ENCODE results near the gene CFAP221. TPM values are rescaled to one million over a fixed set of nuclear protein-coding genes. Genes with fewer than 3 reads are reported as not detected.
A peak's percentile ranks its signal among the peaks of the same experiment; 100 is the strongest.

The CFAP221 gene
- total RNA-seq, 4 donors from 2014 or later = 0.51 to 5.0 (median 3.7) TPM

GRCh38 chr2:119657466-119658145 is 113.4 kb downstream of the CFAP221 start:
- H3K36me3 ChIP-seq = no peaks in the 10 kb centered on the region
- no peaks in the 10 kb centered on the region for H3K27me3 ChIP-seq
- DNase-seq = no peak
- TF ChIP-seq CTCF (IDR thresholded peaks at IDR 0.05) = no peak
- TF ChIP-seq POLR2A (IDR thresholded peaks at IDR 0.05) = no peak
- H3K4me1 ChIP-seq = no peaks in the 10 kb centered on the region
- no peaks in the 10 kb centered on the region for H3K9me3 ChIP-seq
- H3K4me3 ChIP-seq = no peak overlapping the region
- intact Hi-C loops (cut with DNase I; ENCODE audit: low total_unique reads) = no loop called here
- no peak overlapping the region for H3K27ac ChIP-seq

GRCh38 chr2:119659601-119660342 is 115.5 kb downstream of the CFAP221 start:
- H3K36me3 ChIP-seq = no peaks in the 10 kb centered on the region
- TF ChIP-seq POLR2A (IDR thresholded peaks at IDR 0.05) (no peak), CTCF (IDR thresholded peaks at IDR 0.05) (peak; percentile 39 to 54 (median 47))
- DNase-seq = no peak
- H3K4me3 ChIP-seq = no peak overlapping the region
- no peak overlapping the region for H3K27ac ChIP-seq
- no peaks in the 10 kb centered on the region for H3K27me3 ChIP-seq
- intact Hi-C loops (cut with DNase I; ENCODE audit: low total_unique reads) = no loop called here
- no peaks in the 10 kb centered on the region for H3K9me3 ChIP-seq
- no peaks in the 10 kb centered on the region for H3K4me1 ChIP-seq

GRCh38 chr2:119660343-119660658 is 116.1 kb downstream of the CFAP221 start:
- Histone ChIP-seq H3K4me1 (no peaks in the 10 kb centered on the region), H3K27ac (no peak overlapping the region), H3K36me3 (no peaks in the 10 kb centered on the region), H3K4me3 (no peak overlapping the region), H3K27me3 (no peaks in the 10 kb centered on the region), H3K9me3 (no peaks in the 10 kb centered on the region)
- TF ChIP-seq POLR2A (IDR thresholded peaks at IDR 0.05) (no peak), CTCF (IDR thresholded peaks at IDR 0.05) (no peak)
- intact Hi-C loops (cut with DNase I; ENCODE audit: low total_unique reads) = no loop called here
- DNase-seq = no peak

- no peak overlapping the region for H3K27ac ChIP-seq
- no peaks in the 10 kb centered on the region for H3K36me3 ChIP-seq
- H3K27me3 ChIP-seq = no peaks in the 10 kb centered on the region
- H3K9me3 ChIP-seq = no peaks in the 10 kb centered on the region
- intact Hi-C loops (cut with DNase I; ENCODE audit: low total_unique reads) = no loop called here
- TF ChIP-seq CTCF (IDR thresholded peaks at IDR 0.05) (no peak), POLR2A (IDR thresholded peaks at IDR 0.05) (no peak)
- H3K4me3 ChIP-seq = no peak overlapping the region
- no peaks in the 10 kb centered on the region for H3K4me1 ChIP-seq
- no peak for DNase-seq
These were observed 118.0 kb downstream of the CFAP221 start for GRCh38 chr2:119662297-119662696.

GRCh38 chr2:119668546-119668945 is 124.3 kb downstream of the CFAP221 start:
- Histone ChIP-seq H3K36me3 (no peaks in the 10 kb centered on the region), H3K4me1 (no peaks in the 10 kb centered on the region), H3K27me3 (no peaks in the 10 kb centered on the region), H3K9me3 (no peaks in the 10 kb centered on the region), H3K4me3 (no peak overlapping the region), H3K27ac (no peak overlapping the region)
- intact Hi-C loops (cut with DNase I; ENCODE audit: low total_unique reads) = no loop called here
- TF ChIP-seq CTCF (IDR thresholded peaks at IDR 0.05) (no peak), POLR2A (IDR thresholded peaks at IDR 0.05) (no peak)
- DNase-seq = no peak

Measured in uterus (tissue), 4 donors.